Mammary epithelial cell (primary cell): ENCODE data around the gene MYO16.

Experiments
- EZH2 ChIP-seq: IDR thresholded peaks from 2 replicates; pipeline ENCODE4 v1.6.1; 2012; ENCODE audit warnings: low read length, inconsistent platforms, borderline replicate concordance
- TF ChIP-seq, protein P1 (sequence below), 2 donors: IDR thresholded peaks in 1 of 2; conservative IDR thresholded peaks in 1 of 2; 2 replicates each; pipeline ENCODE4 v1.5.1; 2011 to 2012; ENCODE audit warnings: inconsistent platforms in 2 of 2, low read length in 2 of 2, mild to moderate bottlenecking in 2 of 2, control low read depth in 1 of 2, low read depth in 1 of 2; ENCODE audit not compliant: insufficient read depth in 1 of 2; ENCODE audit errors: extremely low read depth in 1 of 2

DNA sequence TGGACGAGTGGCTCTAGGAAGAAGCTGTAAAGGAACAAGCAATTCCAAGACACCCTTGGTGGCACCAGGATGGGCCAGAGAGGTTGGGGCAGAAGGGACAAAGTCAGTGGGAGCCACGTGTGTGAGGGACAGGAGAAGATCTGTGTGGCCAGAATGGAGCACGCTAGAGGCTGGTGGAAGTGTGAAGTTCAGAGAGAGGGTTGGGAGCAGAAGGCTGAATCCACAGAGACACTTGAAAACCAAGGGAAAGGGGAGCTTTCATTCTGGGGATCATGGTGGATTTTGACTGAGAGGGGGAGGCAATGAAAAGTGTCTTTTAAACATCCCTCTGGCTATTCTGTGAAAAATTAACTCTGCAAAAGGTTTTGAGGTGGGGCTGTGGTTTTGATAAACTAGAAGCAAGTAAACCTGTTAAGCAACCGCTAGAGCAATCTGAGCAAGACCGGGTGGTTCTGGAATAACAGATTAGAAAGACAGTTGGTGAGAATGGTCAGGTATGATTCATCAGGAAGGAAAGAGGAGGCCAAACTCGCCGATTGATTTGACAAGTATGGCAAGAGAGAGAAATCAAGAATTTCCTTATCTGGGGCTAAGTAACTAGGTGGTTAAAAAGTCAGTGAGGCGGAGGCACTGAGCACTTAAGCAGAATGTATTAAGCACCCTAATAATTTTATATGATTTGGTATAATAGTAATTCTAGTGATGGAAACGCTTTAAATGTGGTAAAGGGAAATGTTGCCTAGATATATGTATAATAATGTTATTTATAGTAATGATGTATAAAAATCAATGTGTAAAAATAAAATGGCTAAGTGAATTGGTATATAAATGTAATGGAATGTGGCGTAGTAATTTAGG, 140.0 kb downstream of the MYO16 start:
- TF ChIP-seq EZH2 = no peak
- TF ChIP-seq, protein P1, sequence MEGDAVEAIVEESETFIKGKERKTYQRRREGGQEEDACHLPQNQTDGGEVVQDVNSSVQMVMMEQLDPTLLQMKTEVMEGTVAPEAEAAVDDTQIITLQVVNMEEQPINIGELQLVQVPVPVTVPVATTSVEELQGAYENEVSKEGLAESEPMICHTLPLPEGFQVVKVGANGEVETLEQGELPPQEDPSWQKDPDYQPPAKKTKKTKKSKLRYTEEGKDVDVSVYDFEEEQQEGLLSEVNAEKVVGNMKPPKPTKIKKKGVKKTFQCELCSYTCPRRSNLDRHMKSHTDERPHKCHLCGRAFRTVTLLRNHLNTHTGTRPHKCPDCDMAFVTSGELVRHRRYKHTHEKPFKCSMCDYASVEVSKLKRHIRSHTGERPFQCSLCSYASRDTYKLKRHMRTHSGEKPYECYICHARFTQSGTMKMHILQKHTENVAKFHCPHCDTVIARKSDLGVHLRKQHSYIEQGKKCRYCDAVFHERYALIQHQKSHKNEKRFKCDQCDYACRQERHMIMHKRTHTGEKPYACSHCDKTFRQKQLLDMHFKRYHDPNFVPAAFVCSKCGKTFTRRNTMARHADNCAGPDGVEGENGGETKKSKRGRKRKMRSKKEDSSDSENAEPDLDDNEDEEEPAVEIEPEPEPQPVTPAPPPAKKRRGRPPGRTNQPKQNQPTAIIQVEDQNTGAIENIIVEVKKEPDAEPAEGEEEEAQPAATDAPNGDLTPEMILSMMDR (conservative IDR thresholded peaks at IDR 0.05 in 1 of 2, IDR thresholded peaks at IDR 0.05 in 1 of 2; ENCODE audit: extremely low read depth in 1 of 2, insufficient read depth in 1 of 2, low read depth in 1 of 2, low read length in 2 of 2) = no peak
